Kasumi-1 (cell line): ENCODE measurements around the gene NMS.
A peak's percentile ranks its signal among the peaks of the same experiment; 100 is the strongest.

Experiments
- DNase-seq, 2 experiments: peaks; one replicate each; lab custom pipeline; 2025; lab: John Stamatoyannopoulos, UW

NMS gene

GRCh38 chr2:100470182-100470581 is at the start of gene NMS:
Gene NMS (plus strand): TSS chr2:100470482. CDS start chr2:100470489, 7 bp downstream.
- no peak for DNase-seq

- peak; percentile 62 to 67 for DNase-seq
Observed at GRCh38 chr2:100422320-100423055, 47.8 kb upstream of the NMS start.

GRCh38 chr2:100423631-100424030 is 46.7 kb upstream of the NMS start:
- no peak for DNase-seq

- DNase-seq: no peak
Observed at GRCh38 chr2:100424277-100424875, 45.9 kb upstream of the NMS start.

GRCh38 chr2:100425107-100425506 is 45.2 kb upstream of the NMS start:
- DNase-seq: no peak

GRCh38 chr2:100425573-100426383 is 44.5 kb upstream of the NMS start:
- DNase-seq: peak; percentile 20 to 24

- no peak for DNase-seq
Observed at GRCh38 chr2:100426384-100426720, 43.9 kb upstream of the NMS start.

- DNase-seq: no peak
Observed at GRCh38 chr2:100427111-100427510, 43.2 kb upstream of the NMS start.

GRCh38 chr2:100427627-100428258 is 42.5 kb upstream of the NMS start:
- peak; percentile 69 to 71 for DNase-seq

- DNase-seq: peak in 1 of 2 experiments; percentile 22
Observed at GRCh38 chr2:100429726-100430125, 40.6 kb upstream of the NMS start.

- no peak for DNase-seq
Observed at GRCh38 chr2:100437751-100438150, 32.5 kb upstream of the NMS start.

- no peak for DNase-seq
Observed at GRCh38 chr2:100446696-100447095, 23.6 kb upstream of the NMS start.

GRCh38 chr2:100451092-100451491 is 19.2 kb upstream of the NMS start:
- no peak for DNase-seq

- no peak for DNase-seq
Observed at GRCh38 chr2:100451734-100452133, 18.5 kb upstream of the NMS start.

GRCh38 chr2:100453853-100454252 is 16.4 kb upstream of the NMS start:
- no peak for DNase-seq

- peak in 1 of 2 experiments; percentile 14 for DNase-seq
Observed at GRCh38 chr2:100456357-100456756, 13.9 kb upstream of the NMS start.

GRCh38 chr2:100460904-100461530 is 9.3 kb upstream of the NMS start:
- DNase-seq: no peak

- no peak for DNase-seq
Observed at GRCh38 chr2:100470898-100471514, 724 bp downstream of the NMS start.

GRCh38 chr2:100476606-100477005 is 6.3 kb downstream of the NMS start:
- no peak for DNase-seq

- DNase-seq: no peak
Observed at GRCh38 chr2:100482741-100483140, 12.5 kb downstream of the NMS start.

GRCh38 chr2:100483895-100484294 is 13.6 kb downstream of the NMS start:
- DNase-seq: no peak

- no peak for DNase-seq
Observed at GRCh38 chr2:100484390-100484789, 14.1 kb downstream of the NMS start.
